Testis (tissue), 2 donors: Measurements from ENCODE around the gene SCGB3A1.

ENCODE experiments used
- POLR2A ChIP-seq: fragments of 450-650 bp; IDR thresholded peaks from one replicate; pipeline ENCODE4 v1.6.1; 2017; ENCODE audit warnings: antibody characterized with exemption, mild to moderate bottlenecking, moderate library complexity
- TF ChIP-seq, protein P1 (sequence below), 3 experiments: fragments of 450-650 bp in 2 of 3; fragments of 200-600 bp in 1 of 3; sonication (generic) in 1 of 3; IDR thresholded peaks; one replicate each; pipeline ENCODE4 v1.5.1; 2016 to 2019; ENCODE audit warnings: antibody characterized with exemption in 3 of 3, mild to moderate bottlenecking in 2 of 3, moderate library complexity in 1 of 3

GRCh38 chr5:180594311-180595045 is 3.2 kb upstream of the SCGB3A1 start:
- TF ChIP-seq, protein P1, sequence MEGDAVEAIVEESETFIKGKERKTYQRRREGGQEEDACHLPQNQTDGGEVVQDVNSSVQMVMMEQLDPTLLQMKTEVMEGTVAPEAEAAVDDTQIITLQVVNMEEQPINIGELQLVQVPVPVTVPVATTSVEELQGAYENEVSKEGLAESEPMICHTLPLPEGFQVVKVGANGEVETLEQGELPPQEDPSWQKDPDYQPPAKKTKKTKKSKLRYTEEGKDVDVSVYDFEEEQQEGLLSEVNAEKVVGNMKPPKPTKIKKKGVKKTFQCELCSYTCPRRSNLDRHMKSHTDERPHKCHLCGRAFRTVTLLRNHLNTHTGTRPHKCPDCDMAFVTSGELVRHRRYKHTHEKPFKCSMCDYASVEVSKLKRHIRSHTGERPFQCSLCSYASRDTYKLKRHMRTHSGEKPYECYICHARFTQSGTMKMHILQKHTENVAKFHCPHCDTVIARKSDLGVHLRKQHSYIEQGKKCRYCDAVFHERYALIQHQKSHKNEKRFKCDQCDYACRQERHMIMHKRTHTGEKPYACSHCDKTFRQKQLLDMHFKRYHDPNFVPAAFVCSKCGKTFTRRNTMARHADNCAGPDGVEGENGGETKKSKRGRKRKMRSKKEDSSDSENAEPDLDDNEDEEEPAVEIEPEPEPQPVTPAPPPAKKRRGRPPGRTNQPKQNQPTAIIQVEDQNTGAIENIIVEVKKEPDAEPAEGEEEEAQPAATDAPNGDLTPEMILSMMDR (IDR thresholded peaks at IDR 0.05), result no peak
- no peak for TF ChIP-seq POLR2A
